NCI-H526 (cell line): Measurements from ENCODE around the gene LTBP3.
A peak's percentile ranks its signal among the peaks of the same experiment; 100 is the strongest.
"Not testable (repeated sequence)": the region's sequence is repeated elsewhere in the genome, so short reads cannot be mapped to it uniquely, and the experiment has no call there.

Experiments used
- DNase-seq, 2 experiments: peaks; one replicate each; lab custom pipeline; 2025; lab: John Stamatoyannopoulos, UW

LTBP3 gene

GRCh38 chr11:65571420-65571819 lies 13.3 kb upstream of the LTBP3 start:
- DNase-seq = no peak

- DNase-seq = peak; percentile 96 to 99
These were observed 12.1 kb upstream of the LTBP3 start, which contains the start of gene ZNRD2 for GRCh38 chr11:65569973-65570918. Gene ZNRD2 (plus strand): TSS chr11:65570477. CDS start chr11:65570492, 15 bp downstream.

- DNase-seq = no peak
These were observed 11.2 kb upstream of the LTBP3 start for GRCh38 chr11:65569164-65569972.

- no peak for DNase-seq
These were observed 7.7 kb upstream of the LTBP3 start for GRCh38 chr11:65565624-65566453.

- not testable (repeated sequence) for DNase-seq
These were observed 6.9 kb upstream of the LTBP3 start for GRCh38 chr11:65564879-65565559.

GRCh38 chr11:65563601-65564000 lies 5.4 kb upstream of the LTBP3 start:
- DNase-seq = no peak

- no peak for DNase-seq
These were observed 4.6 kb upstream of the LTBP3 start for GRCh38 chr11:65562788-65563187.

- no peak for DNase-seq
These were observed 3.9 kb upstream of the LTBP3 start for GRCh38 chr11:65562020-65562419.

GRCh38 chr11:65560555-65561418 lies 2.6 kb upstream of the LTBP3 start:
- DNase-seq = peak; percentile 35 to 75

- no peak for DNase-seq
These were observed 1.9 kb upstream of the LTBP3 start for GRCh38 chr11:65559951-65560537.

GRCh38 chr11:65559535-65559934 lies 1.4 kb upstream of the LTBP3 start:
- DNase-seq = no peak

- DNase-seq = no peak
These were observed 861 bp upstream of the LTBP3 start for GRCh38 chr11:65558930-65559509.

- DNase-seq = peak in 1 of 2 experiments; percentile 48
These were observed 718 bp downstream of the LTBP3 start for GRCh38 chr11:65557280-65558001.

- no peak for DNase-seq
These were observed 1.5 kb downstream of the LTBP3 start for GRCh38 chr11:65556470-65557279.

- DNase-seq = no peak
These were observed 2.4 kb downstream of the LTBP3 start for GRCh38 chr11:65555693-65556231.

GRCh38 chr11:65554842-65555430 lies 3.2 kb downstream of the LTBP3 start:
- DNase-seq = no peak
